GM12872 (cell line): ENCODE measurements around the gene SND1.

Source experiments
- TF ChIP-seq, protein P1 (sequence below): IDR thresholded peaks from 3 replicates; pipeline ENCODE4 v1.5.1; 2011; ENCODE audit warnings: low read depth, mild to moderate bottlenecking, low read length, moderate library complexity; ENCODE audit not compliant: insufficient read depth

SND1 gene

DNA sequence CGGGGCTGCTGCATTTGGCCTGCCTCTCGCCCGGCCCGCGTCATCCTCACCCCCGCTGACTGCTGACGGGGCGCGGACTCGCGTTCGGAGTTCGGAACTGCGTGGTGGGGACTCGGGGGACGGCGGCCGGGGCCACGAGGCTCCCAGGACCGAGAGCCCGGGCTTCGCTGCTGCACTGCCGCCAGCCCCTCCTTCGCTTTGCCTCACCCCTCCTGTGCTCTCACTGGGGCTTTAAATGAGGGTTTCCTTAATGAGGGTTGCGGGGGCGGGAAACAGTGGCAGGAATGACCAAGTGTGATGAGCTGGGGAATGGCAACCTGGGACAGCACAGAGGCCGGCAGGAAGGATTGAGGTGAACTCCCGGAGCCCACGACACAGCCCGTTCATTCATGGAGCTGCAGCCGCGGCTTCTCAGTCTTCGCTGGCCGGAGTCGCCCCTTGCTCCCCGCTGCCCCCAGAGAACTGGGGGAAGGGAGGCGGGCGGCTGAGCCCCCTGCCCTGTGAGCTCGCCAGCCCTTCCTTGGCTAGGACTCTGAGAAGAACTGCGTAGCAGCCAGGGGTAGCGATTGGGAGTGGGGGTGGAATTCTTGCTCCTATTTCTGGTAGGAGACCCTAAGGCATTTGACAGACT is 380.7 kb downstream of the SND1 start:
- TF ChIP-seq, protein P1, sequence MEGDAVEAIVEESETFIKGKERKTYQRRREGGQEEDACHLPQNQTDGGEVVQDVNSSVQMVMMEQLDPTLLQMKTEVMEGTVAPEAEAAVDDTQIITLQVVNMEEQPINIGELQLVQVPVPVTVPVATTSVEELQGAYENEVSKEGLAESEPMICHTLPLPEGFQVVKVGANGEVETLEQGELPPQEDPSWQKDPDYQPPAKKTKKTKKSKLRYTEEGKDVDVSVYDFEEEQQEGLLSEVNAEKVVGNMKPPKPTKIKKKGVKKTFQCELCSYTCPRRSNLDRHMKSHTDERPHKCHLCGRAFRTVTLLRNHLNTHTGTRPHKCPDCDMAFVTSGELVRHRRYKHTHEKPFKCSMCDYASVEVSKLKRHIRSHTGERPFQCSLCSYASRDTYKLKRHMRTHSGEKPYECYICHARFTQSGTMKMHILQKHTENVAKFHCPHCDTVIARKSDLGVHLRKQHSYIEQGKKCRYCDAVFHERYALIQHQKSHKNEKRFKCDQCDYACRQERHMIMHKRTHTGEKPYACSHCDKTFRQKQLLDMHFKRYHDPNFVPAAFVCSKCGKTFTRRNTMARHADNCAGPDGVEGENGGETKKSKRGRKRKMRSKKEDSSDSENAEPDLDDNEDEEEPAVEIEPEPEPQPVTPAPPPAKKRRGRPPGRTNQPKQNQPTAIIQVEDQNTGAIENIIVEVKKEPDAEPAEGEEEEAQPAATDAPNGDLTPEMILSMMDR, result no peak

- TF ChIP-seq, protein P1, result no peak
Measured at GRCh38 chr7:128033246-128033645, 381.3 kb downstream of the SND1 start.

- TF ChIP-seq, protein P1, result no peak
Measured at GRCh38 chr7:128034825-128035224, 382.8 kb downstream of the SND1 start.

- TF ChIP-seq, protein P1, result peak; percentile 55
Measured at GRCh38 chr7:128035712-128036111, 383.7 kb downstream of the SND1 start.

- TF ChIP-seq, protein P1, result no peak
Measured at GRCh38 chr7:128036226-128036940, 384.4 kb downstream of the SND1 start.

DNA sequence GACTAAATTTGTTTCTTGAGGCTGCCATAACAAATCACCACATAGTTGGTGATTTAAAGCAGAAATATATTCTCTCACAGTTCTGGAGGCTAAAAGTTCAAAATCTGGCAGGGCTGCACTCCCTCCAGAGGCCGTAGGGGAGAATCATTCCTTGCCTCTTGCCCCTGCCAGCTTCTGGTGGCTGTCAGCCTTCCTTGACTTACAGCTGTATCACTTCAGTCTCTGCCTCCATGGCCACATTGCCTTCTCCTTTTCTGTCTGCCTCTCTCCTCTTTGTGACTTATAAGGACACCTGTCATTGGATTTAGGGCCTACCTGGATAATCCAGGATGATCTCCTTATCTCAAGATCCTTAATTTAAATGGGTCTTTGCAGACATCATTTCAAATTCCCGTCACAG is 385.1 kb downstream of the SND1 start:
- TF ChIP-seq, protein P1, result peak; percentile 25; the same call in 1 of the 3 replicates

DNA sequence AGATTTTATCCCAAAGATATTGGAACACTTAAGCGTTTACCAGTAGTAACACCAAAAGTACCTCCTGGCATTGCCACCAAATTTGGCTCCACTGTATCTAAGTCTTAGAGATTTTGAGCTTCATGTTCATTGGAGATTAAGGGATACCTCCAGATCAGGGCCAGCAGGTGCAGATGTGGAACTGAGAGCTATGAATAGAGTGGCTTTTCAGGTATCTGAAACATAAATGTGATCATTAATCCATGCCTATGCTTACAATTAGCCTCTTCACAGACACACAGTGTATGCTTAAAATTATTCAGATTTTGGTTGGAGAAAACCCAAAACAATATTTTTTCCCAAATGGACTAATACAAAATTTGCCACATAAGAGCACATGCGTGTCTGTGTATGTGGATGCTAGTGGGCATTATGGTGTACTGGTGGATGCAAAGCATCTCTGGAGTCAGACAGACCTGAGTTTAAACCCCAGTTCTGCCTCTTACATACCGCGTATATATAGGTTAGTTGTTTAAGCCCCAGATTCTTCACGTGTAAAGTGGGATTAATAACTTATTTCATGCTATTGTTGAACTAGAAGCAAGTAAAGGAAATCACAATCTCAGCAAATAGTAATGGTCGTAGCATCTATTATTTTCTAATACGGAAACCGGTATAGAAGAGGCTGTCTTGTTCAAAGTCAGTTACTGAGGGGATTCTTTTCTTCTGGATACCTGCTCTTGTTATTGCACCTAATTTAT is 386.1 kb downstream of the SND1 start:
- TF ChIP-seq, protein P1, result no peak
